Suprapubic skin (tissue), 4 donors: ENCODE data around the gene EMX1. TPM values are rescaled to one million over a fixed set of nuclear protein-coding genes. Genes with fewer than 3 reads are reported as not detected.

Source experiments
- DNase-seq, 2 donors: peaks; one replicate each; pipeline ENCODE4 v3.0.0-alpha.2; 2019; ENCODE audit warnings: low spot score in 2 of 2
- H3K27ac ChIP-seq: fragments of 200-600 bp; sonication (generic); one replicate; pipeline ENCODE4 v1.5.1; 2019
- H3K27me3 ChIP-seq: fragments of 200-600 bp; sonication (generic); one replicate; pipeline ENCODE4 v1.5.1; 2019
- H3K36me3 ChIP-seq: fragments of 200-600 bp; sonication (generic); one replicate; pipeline ENCODE4 v1.5.1; 2019
- H3K4me1 ChIP-seq: fragments of 200-600 bp; sonication (generic); one replicate; pipeline ENCODE4 v1.5.1; 2019
- H3K4me3 ChIP-seq: fragments of 200-600 bp; sonication (generic); one replicate; pipeline ENCODE4 v1.5.1; 2019; ENCODE audit warnings: mild to moderate bottlenecking
- H3K9me3 ChIP-seq: fragments of 200-600 bp; sonication (generic); one replicate; pipeline ENCODE4 v1.5.1; 2019
- CTCF ChIP-seq, 2 donors: fragments of 200-600 bp in 1 of 2; fragments of 450-650 bp in 1 of 2; sonication (generic) in 1 of 2; IDR thresholded peaks; one replicate each; pipeline ENCODE4 v1.5.1; 2016 to 2019; ENCODE audit warnings: antibody characterized with exemption in 2 of 2, mild to moderate bottlenecking in 1 of 2, moderate library complexity in 1 of 2
- EP300 ChIP-seq: sonication (generic); formaldehyde crosslinking; IDR thresholded peaks from one replicate; pipeline ENCODE4 v1.6.1; 2017; ENCODE audit warnings: antibody characterized with exemption
- POLR2A ChIP-seq, 2 donors: fragments of 450-650 bp; IDR thresholded peaks; one replicate each; pipeline ENCODE4 v1.6.1; 2017; ENCODE audit warnings: antibody characterized with exemption in 2 of 2, mild to moderate bottlenecking in 2 of 2, moderate library complexity in 2 of 2
- POLR2AphosphoS5 ChIP-seq, 3 donors: sonication (generic); formaldehyde crosslinking; IDR thresholded peaks; one replicate each; pipeline ENCODE4 v1.6.1; 2017; ENCODE audit warnings: antibody characterized with exemption in 3 of 3
- whole genome bisulfite sequencing: methylation state at CpG from one replicate; pipeline ENCODE4 v1.1.5; 2018; 5-methylcytosine and 5-hydroxymethylcytosine counted together
- total RNA-seq, 4 donors: library from RNA; depleted of rRNA; stranded (reverse); fragments of >200 nt; gene quantifications; one replicate each; pipeline ENCODE4 v1.1.0, GENCODE V29; 2016

Gene EMX1
- total RNA-seq, 4 donors from 2014 or later = not detected

GRCh38 chr2:72958542-72959385 lies 41.4 kb downstream of the EMX1 start:
- no peaks in the 10 kb centered on the region for H3K4me1 ChIP-seq
- DNase-seq = no peak
- H3K4me3 ChIP-seq = no peak overlapping the region
- peaks cover 12% of the 10 kb centered on the region for H3K36me3 ChIP-seq
- H3K9me3 ChIP-seq = no peaks in the 10 kb centered on the region
- H3K27ac ChIP-seq = no peak overlapping the region
- WGBS = 97% methylated on average over 13 of the region's 13 CpGs
- H3K27me3 ChIP-seq = no peaks in the 10 kb centered on the region
- TF ChIP-seq EP300 = no peak
- TF ChIP-seq POLR2A (IDR thresholded peaks at IDR 0.05) = no peak
- no peak for TF ChIP-seq POLR2AphosphoS5 (IDR thresholded peaks at IDR 0.05)
- no peak for TF ChIP-seq CTCF (IDR thresholded peaks at IDR 0.05)

- no peak overlapping the region for H3K27ac ChIP-seq
- H3K4me3 ChIP-seq = no peak overlapping the region
- no peak for TF ChIP-seq POLR2AphosphoS5 (IDR thresholded peaks at IDR 0.05)
- TF ChIP-seq CTCF (IDR thresholded peaks at IDR 0.05) = no peak
- no peak for TF ChIP-seq POLR2A (IDR thresholded peaks at IDR 0.05)
- no peak for TF ChIP-seq EP300
- no peaks in the 10 kb centered on the region for H3K27me3 ChIP-seq
- no peaks in the 10 kb centered on the region for H3K4me1 ChIP-seq
- peaks cover 12% of the 10 kb centered on the region for H3K36me3 ChIP-seq
- WGBS = 94% methylated on average over 8 of the region's 8 CpGs
- H3K9me3 ChIP-seq = no peaks in the 10 kb centered on the region
- no peak for DNase-seq
Measured at GRCh38 chr2:72959554-72959953, 42.2 kb downstream of the EMX1 start.

GRCh38 chr2:72959995-72960981 lies 43.0 kb downstream of the EMX1 start:
- no peak for TF ChIP-seq POLR2A (IDR thresholded peaks at IDR 0.05)
- no peak for TF ChIP-seq POLR2AphosphoS5 (IDR thresholded peaks at IDR 0.05)
- no peak for TF ChIP-seq CTCF (IDR thresholded peaks at IDR 0.05)
- no peak for TF ChIP-seq EP300
- Histone ChIP-seq H3K36me3 (peaks cover 12% of the 10 kb centered on the region), H3K27ac (no peak overlapping the region), H3K9me3 (no peaks in the 10 kb centered on the region), H3K4me3 (no peak overlapping the region), H3K4me1 (no peaks in the 10 kb centered on the region), H3K27me3 (no peaks in the 10 kb centered on the region)
- WGBS = 96% methylated on average over 26 of the region's 26 CpGs
- no peak for DNase-seq

GRCh38 chr2:72961036-72961720 lies 43.9 kb downstream of the EMX1 start:
- DNase-seq = no peak
- Histone ChIP-seq H3K27ac (no peak overlapping the region), H3K9me3 (no peaks in the 10 kb centered on the region), H3K4me3 (no peak overlapping the region), H3K4me1 (no peaks in the 10 kb centered on the region), H3K27me3 (no peaks in the 10 kb centered on the region), H3K36me3 (peaks cover 9% of the 10 kb centered on the region)
- TF ChIP-seq EP300 = no peak
- TF ChIP-seq POLR2AphosphoS5 (IDR thresholded peaks at IDR 0.05) = no peak
- no peak for TF ChIP-seq POLR2A (IDR thresholded peaks at IDR 0.05)
- no peak for TF ChIP-seq CTCF (IDR thresholded peaks at IDR 0.05)
- WGBS = 93% methylated on average over 26 of the region's 27 CpGs
